HG03045 (cell line): ENCODE measurements around the gene ZFYVE28.

Experiments
- ATAC-seq: cut with Tn5 transposase; IDR thresholded peaks from one replicate; pipeline ENCODE4 v1.9.1; 2021; ENCODE audit warnings: mild to moderate bottlenecking, moderate library complexity; ENCODE audit not compliant: unreplicated experiment

The ZFYVE28 gene

DNA sequence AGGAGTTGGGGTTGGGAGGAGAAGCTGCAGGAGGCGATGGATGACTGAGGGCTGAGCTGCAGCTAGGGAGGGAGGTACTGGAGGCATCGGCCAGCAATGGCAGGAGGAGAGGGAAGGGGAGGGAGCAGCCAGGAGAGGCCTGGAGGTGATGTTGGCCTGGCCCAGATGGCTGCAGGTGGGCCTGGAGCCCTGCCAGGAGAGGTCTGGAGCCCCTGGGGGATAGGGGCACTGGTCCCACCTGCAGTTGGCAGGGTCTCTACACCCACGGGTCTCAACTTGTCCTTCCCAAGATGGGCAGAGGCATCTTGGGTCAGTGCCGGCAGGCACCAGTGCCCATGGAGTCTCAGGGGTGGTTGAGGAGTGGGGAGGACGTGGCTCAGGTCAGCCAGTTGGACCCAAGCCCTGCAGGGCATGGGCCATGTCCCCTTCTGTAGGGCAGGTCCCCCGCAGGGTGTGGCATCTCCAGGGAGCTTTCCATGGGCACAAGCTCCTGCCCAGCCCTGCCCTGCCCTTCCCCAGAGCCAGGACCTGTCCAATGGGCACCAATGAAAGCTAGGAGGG is 153.9 kb downstream of the ZFYVE28 start:
- ATAC-seq = no peak

DNA sequence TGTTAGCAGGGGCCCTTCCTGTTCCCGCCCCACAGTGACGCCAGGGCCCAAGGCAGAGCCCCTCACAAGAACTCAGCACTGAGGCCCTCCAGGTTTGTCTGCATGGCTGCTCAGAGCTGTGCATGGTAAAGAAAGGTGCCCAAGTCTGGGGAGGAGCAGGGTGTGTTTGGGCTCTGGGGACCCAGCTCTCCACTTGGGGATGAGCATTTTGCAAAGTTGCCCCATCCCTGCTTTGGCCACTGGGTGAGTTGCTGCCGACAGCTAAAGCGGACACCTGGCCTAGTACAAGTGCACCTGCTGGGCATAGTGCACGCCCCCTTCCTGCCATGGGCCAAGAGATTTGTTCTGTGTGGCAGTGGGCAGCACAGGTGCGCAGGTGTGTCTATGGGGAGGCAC is 154.5 kb downstream of the ZFYVE28 start:
- ATAC-seq = no peak

DNA sequence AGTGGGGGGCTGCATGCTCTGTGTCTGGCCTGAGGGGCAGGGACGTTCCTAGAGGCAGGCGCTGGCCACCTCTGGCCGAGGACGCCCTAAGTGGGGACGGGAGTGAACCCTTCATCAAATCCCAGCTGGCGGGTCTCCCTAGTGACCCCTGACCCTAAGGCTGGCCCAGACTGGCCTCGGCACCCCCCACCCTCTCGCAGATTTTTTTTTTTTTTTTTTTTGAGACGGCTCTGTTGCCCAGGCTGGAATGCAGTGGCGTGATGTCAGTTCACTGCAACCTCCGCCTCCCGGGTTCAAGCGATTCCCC is 155.5 kb downstream of the ZFYVE28 start:
- no peak for ATAC-seq

DNA sequence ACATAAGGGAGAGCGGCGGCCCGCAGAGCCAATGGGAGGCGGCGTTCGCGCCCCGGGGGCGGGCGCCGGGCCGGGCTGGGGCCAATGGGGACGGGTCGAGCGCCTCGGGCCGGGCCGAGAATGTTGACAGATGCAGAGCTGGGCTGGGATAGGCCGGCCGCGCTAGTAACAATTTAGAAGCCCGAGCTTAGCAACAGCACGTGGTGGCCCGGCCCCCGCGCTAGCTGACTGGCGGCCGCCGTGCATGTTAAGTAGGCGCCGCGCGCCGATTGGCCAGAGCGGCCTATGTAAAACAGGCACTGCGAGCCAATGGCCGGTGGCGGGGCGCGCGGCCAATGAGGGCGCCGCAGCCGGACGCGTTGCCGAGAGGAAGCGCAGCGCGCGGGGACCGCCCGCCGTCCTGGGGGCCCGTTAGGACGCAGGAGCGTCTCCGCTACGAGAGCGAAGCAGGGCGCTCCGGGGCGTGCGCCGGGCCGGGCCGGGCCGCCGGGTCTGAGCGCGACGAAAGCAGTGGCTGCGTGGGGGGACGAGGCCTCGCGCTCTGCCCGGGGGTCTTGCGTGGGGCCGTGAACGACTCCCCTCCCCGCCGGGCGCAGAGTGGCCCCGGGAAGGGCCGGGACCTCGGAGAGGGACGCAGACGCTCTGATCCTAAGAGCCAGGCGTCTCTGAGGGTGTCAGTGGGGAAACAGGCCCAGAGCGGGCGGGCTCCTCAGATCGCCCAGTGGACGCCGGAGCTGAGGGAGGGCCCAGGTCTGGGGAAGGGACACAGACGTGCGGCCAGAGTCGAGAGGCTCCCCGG is 156.1 kb downstream of the ZFYVE28 start:
- ATAC-seq = peak; percentile 90

DNA sequence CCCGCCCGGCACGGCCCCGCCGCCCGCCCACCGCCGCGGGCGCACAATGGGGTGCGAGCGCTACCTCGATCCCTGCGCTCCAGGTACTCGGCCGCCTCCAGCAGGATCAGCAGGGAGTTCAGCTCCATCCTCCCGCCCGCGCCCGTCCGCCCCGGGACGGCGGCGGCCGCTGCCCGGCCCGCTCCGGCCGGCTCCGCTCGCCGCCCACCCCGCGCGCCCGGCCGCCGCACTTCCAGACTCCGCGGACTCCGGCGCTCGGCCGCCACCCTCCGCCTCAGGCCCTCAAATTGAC is 156.6 kb downstream of the ZFYVE28 start, which contains the start of gene MXD4:
TSS of gene MXD4 (minus strand) at position 257 of the 292 bp plus-strand sequence. CDS start at position 128, 129 bp downstream.
- ATAC-seq = peak; percentile 1

DNA sequence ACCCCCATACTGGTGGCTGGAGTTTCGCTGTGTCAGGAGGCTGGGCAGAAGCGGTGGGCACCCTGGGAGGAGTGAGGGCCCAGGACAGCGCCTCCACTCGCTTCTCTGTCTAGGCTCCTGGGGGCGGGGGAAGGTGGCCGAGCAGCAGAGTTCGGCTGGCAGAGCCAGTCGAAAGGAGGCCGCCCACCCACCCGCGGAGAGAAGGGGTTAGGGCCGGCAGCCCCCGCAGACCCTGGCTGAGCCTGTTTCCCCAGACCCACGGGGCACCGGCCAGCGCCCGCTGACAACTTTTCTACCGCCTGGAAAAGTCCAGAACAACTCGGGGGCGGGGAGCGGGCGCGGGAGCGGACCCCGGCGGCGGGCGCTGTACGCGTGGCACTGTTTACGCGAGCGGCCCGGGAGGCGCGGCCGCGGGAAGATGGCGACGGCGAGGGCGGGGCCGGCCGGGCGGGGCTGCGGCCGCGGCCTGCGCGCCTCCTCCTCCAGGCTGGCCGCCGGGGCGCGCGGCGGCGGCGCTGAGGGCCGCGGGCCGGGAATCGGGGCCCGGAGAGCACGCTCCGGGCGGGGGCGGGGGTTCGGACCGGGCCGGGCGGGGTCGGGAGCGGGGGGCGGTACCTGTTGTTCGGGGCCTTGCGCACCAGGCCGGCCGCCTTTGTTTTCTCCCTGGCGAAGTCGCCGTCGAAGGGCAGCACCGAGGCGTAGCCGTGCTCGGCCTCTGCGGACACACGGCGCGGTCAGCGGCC is 157.2 kb downstream of the ZFYVE28 start:
- ATAC-seq = peak; percentile 22

DNA sequence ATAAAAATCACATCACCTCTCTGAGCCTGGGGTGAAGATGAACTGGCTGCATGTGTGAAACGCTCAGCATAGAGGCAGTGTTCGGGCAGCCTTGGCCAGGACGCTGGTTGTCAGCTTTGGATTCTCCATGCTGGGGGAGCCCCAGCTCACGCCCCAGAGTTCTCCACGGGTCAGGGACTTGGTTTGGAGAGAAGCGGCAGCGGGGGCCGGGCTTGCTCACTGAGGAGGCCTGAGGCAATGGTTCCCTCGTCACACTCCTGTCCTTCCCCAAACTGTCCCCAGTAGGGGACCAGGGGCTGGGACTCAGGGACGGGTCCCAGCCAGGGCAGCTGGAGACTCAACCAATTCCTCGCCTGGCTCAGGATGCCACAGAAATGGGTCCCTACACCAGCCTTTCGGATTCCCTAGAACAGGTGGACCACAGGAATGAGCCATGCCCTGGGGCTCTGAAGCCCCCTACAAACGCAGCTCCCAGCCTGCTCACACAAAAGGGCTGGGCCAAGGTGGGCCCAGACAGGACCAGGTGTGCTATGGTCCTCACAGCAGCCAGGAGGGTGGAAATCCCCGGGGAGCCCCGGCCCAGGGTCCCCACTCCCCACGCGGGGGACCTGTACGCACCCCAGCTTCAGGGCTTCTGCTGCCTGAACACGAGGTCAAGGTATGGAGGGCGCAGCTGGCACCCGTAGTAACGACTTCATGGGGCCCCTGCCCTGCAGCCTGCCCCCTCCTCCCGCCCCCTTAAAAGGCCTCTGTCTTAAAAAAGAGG is 157.9 kb downstream of the ZFYVE28 start:
- ATAC-seq = no peak

DNA sequence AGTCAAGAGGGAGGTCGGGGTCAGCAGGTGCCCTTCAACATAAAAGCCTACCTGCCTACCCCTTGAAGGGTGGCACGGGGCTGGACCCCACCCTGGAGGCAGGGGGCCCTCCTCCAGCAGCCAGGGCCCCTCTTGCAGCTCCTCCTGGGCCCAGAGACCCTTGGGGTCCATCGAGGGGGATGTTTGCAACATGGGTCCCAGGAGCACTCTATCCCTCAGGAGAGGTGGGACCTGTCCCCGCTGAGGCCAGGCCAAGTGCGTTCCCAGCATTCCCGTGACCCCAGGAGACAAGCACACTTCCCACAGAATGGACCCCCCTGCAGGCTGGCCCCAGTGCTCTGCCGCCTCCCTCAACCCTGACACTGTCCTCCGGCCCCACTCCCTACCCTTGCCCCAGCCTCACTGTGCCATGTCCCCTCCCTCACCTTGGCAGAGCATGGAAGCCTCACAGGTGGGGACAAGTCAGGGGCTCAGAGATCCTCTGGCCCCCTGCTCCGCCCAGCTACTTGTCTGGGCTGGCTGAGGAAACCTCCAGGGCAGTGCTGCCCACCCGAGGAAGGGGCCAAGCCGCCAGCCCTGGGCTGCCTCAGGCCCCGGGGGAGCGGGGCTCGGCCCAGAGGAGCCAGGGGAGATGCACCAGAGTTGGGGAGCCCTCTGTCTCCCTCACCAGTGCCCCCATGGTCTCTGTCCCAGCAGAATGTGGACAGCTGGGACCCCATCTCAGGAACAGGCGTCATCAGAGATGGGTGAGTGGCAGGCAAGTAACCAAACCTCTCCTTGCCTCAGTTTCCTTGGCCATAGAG is 158.7 kb downstream of the ZFYVE28 start:
- ATAC-seq = no peak

DNA sequence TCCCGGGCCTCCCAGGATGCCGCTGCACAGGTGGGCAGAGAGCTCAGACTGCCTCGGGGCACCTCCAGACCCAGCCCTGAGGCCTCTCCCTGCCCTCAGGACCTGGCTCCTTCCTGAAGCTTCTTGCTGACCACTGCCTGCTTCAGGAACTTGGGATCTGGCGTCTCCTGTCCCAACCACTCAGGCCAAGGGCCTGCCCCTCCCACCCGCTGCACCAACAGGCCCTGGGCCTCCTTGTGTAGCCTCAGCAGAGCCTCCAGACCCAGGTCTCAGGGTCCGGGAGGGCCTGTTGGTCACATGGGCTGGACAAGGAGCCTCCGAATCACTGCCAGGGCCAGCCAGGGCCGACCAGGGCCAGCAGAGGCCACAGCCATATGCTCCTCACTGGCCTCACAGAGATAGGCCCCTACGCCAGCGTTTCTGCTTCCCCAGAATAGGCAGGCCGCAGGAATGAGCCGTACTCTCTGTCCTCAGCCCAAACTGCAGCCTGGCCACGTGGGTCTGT is 159.4 kb downstream of the ZFYVE28 start:
- no peak for ATAC-seq

DNA sequence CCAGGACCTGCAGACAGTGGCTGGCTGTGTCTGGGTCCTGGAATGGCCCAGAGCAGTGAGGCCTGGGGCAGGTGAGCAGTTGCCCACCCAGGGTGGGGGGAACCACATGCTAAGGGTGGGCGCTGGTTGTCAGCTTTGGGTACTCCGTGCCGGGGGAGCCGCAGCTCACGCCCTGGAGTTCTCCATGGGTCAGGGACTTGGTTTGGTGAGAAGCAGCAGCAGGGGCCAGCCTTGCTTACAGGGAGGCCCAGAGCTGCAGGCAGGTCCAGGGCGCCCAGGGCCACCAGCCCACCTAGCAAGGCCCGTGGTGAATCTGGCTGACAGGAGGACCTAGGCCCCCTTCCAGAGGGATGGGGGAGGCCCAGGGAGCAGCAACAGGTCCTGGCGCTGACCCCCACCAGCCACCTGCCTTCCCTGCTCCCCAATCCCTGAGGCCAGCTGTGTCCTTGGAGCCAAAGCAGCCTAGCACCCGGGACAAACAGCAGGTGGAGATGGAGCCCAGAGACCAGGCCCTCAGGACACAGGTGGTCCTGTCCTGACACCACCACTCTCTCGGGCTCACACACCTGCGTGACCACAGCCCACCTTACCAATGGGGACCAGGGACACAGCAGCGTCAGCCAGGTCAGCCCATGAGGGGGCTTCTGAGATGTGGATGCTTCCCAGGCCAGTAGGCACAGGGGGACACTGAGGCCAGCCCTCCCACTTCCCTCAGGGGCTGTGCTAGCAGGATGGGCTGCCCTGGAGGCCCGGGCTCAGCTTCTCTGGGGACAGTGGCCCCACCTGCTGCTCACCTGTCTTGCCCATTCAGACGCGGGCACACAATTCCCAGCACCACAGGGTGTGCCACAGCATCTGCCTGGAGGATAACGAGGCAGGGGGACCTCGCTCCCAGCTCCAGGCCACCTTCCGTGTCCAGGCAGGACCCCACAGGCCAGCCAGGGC is 160.1 kb downstream of the ZFYVE28 start:
- ATAC-seq = no peak

DNA sequence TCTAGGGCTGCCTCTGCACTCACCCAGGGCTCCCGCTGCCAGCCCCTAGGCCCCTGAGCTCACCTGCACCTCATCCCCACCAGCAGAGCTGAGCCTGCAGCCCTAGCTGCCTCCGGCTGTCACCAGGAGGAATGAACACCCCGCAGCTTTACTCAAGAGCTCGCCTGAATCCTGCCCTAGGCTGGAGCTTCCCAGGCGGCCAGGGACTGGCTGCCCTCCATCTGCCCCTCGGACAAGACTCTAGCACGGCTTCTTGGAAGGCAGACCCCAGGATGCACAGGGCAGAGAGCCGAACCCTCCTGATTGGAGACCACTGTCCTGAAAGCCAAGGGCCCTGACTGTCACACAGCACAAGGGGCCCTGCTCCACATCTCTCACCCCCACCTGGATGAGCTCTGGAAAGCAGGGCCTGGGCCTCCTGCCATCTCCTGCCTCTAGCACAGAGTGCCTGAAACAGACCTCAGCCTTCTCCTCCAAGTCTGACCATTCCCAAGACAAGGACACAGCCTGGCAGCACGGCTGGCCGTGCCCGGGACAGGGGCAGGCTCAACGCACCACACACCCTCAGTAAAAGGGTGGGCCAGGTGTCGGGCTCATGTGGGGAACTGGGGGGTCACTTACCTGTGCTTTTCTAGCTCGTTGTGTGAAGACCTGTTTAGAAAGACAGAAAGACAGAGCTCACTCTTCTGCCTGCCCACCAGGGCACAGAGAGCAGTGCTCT is 160.9 kb downstream of the ZFYVE28 start:
- no peak for ATAC-seq

DNA sequence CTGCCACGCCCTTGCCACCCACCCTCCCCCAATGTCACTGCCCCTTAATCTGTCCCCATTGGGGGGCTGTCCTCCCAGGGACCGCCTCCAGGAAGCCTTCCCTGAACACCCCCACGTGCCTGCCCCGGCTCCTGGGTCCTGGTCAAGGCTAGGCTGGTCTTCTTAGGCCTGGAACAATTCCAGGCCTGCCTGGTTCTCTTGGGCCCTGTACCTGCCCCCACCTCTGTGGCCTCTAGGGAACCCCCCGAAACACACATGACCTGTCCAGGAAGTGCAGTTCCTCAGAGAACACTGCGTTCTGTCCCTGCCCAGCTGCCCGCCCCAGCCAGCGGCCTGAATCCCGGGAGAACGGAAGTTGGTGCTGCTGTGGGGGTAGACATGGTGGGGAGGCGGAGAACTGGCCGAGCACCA is 161.7 kb downstream of the ZFYVE28 start:
- ATAC-seq = no peak

DNA sequence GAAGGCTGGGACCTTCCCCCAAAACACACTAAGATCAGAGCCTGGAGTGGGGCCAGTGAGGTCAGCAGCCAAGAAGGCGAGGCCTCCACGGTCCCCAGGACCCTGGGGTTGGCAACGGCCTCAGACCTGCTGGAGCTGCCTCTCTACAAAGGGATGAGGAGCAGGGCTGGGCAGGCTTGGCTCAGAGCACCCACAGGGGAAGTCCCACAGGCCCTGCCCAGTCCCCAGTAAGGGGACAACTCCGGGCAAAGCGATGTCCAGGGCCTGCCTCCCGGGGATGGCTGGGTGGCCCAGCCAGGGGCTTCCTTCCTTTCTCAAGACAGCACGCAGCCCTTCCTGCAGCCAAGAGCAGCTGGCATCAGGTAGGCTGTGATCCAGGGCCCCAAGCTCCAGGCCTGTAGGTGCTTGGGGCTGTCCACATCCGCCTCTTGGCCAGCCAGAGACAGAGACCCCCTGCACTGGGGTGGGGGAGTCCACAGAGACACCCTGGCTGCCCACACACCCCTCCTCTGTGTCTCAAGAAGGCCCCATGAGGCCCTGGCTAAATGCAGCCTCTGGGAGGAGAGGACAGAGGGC is 162.2 kb downstream of the ZFYVE28 start:
- no peak for ATAC-seq

DNA sequence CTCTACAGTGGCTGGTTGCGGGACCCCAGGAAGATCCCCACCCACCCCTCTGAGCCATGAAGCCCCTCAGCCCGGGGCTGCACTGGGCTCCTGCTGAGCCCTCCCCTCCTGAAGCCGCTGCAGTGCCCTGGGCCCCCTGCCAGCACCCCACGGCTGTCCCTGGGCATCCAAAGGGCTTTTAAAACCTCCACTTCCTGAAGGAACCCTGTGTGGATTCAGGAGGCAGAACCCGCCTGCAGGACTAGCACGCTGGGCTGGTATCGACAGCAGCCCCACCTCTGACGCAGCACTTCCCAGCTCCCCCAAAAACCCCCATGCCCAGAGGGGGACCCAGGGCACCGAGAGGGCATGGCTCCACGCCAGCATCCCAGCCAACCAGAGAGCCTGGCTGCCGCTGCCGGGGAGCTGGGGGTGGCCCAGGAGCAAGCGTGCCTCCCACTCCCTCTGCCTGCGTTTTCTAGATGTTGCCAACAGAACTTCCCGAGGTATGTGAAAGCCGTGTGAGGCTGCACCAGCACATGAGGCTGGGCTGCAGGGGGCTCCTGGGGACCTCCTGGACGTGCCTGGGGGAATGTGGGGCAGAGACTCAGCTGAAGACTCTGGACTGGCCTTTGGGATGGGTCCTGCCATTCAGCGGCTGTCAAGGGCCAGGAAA is 162.8 kb downstream of the ZFYVE28 start:
- no peak for ATAC-seq

DNA sequence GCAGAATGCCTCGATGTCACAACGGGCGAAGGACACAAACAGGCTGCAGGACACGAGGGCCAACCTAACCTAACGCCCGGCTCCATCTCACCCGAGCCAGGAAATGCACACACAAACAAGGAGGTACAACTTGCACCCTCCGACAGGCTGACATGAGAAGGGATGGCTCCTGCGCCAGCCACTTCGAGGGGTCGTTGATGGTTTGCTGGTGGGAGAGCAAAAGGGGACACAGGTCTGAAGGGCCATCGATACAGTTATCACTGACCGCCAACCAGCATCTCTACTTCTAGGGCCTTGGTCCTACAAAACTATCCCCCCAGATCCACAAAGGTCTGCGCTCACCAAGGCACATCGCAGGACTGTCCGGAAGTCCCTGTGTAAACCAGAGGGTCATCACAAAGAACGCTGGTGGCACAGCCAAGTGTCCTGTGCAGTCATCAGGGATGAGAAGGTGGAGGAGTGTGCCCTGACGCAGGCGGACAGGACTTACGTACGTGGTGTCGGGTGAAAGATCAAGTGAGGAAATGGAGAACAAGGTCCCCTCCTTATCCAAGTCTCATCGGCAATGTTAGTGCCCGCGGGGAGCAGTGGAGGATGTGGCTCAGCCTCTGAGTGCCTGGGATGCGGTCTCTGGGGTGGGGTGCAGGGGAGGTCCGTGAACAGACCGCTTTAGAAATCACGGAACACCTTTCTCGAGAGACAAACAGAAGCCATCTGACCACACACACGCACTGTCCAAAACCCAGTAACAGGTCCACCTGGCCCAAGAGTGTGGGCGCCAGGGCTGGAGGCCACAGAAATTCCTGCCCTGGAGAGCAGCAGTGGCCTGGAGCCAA is 163.6 kb downstream of the ZFYVE28 start:
- ATAC-seq = no peak

DNA sequence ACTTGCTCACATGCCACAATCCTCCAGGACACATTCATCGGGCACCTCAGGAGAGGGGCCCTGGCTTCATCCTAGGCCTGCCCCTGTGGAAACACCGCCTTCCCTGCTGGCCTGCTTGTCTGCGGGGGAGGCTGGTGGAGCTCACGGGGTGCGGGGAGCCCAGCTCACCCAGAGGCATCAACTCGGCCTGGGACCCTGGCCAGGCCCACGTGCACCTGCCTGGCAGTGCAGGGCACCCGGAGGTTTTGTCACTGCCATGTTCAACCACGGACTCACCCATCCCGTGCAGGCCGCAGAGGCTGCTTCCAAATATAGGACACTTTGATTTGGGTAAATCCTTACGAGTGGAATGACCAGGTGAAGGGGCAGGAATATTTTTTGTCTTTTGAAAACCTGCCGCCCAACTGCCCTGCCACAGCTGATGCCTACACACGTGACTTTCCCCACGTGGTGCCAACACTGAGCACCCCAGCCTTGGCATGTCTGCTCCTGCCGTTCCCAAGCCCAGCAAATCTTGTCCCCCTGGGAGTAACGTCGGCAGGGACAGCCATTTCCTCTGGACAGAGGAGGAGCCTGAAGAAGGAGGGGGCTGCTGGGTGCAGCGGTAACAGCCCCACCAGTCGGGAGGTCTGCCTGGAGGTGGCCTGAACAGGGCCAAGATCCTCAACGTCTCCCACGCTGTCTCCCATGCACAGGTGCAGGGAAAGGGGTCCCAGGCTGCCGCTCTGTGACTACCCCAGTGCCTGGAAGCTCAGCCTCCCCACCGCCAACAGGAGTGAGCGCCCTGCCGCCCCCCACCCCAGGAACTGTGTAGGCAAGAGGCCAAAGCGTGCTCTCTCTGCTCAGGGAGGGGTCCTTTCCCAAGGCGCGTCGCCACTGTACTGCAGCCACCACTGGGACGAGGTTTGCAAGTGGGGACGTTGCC is 165.0 kb downstream of the ZFYVE28 start:
- ATAC-seq = no peak
